Gastrocnemius medialis (tissue), 4 donors: Measurements from ENCODE around the gene ZNF69. TPM values are rescaled to one million over a fixed set of nuclear protein-coding genes. Genes with fewer than 3 reads are reported as not detected.
"Not testable (repeated sequence)": the region's sequence is repeated elsewhere in the genome, so short reads cannot be mapped to it uniquely, and the experiment has no call there.

ENCODE experiments used
- ATAC-seq, 2 donors: fragments of 150-250 bp; one replicate each; pipeline ENCODE4 v1.9.1; 2016
- DNase-seq, 2 donors: peaks; one replicate each; pipeline ENCODE4 v3.0.0-alpha.2; 2019
- H3K27ac ChIP-seq, 4 donors: fragments of 200-600 bp; sonication (generic); 1 replicate in 1 of 4; 2 replicates in 3 of 4; pipeline ENCODE4 v1.5.1; 2016 to 2018; ENCODE audit warnings: mild to moderate bottlenecking in 2 of 4, moderate library complexity in 1 of 4
- H3K27me3 ChIP-seq, 3 donors: fragments of 200-600 bp; sonication (generic) in 2 of 3; 1 replicate in 1 of 3; 2 replicates in 2 of 3; pipeline versions ENCODE4 v1.5.1 to v1.6.0; 2016 to 2019; ENCODE audit warnings: mild to moderate bottlenecking in 1 of 3, moderate library complexity in 1 of 3
- H3K36me3 ChIP-seq, 2 donors: fragments of 200-600 bp; sonication (generic) in 1 of 2; one replicate each; pipeline ENCODE4 v1.5.1; 2017 to 2018
- H3K4me1 ChIP-seq, 2 donors: fragments of 200-600 bp; sonication (generic) in 1 of 2; one replicate each; pipeline ENCODE4 v1.5.1; 2016 to 2017; ENCODE audit warnings: mild to moderate bottlenecking in 2 of 2
- H3K4me3 ChIP-seq, 4 donors: fragments of 200-600 bp; sonication (generic) in 3 of 4; 1 replicate in 1 of 4; 2 replicates in 3 of 4; pipeline ENCODE4 v1.5.1; 2016 to 2019; ENCODE audit warnings: mild to moderate bottlenecking in 2 of 4
- H3K9me3 ChIP-seq, 3 donors: fragments of 200-600 bp; sonication (generic) in 2 of 3; 1 replicate in 1 of 3; 2 replicates in 2 of 3; pipeline ENCODE4 v1.5.1; 2016 to 2019
- POLR2A ChIP-seq, 2 donors: fragments of 450-650 bp; IDR thresholded peaks; one replicate each; pipeline ENCODE4 v1.6.1; 2017; ENCODE audit warnings: antibody characterized with exemption in 2 of 2, mild to moderate bottlenecking in 2 of 2, moderate library complexity in 2 of 2
- in situ Hi-C, 4 donors: fragments of 200-750 bp; cut with MboI; loops; one replicate each; pipeline versions ENCODE4 v1.15.0 to v1.8.0; 2017; ENCODE audit warnings: low sequenced_read_pairs in 4 of 4
- intact Hi-C: fragments of 100-400 bp; cut with DNase I; formaldehyde crosslinking; loops from one replicate; pipeline ENCODE4 v1.15.1; 2023; ENCODE audit warnings: low total_unique reads
- total RNA-seq, 4 donors: library from RNA; depleted of rRNA; stranded (reverse); fragments of >200 nt; gene quantifications; one replicate each; pipeline versions ENCODE4 v1.1.0 to v1.2.3, GENCODE V29; 2016
- TF ChIP-seq, protein P1 (sequence below), 5 experiments: fragments of 450-650 bp in 3 of 5; fragments of 200-600 bp in 2 of 5; sonication (generic) in 2 of 5; IDR thresholded peaks in 4 of 5; conservative IDR thresholded peaks in 1 of 5; 1 replicate in 4 of 5; 2 replicates in 1 of 5; pipeline ENCODE4 v1.5.1; 2016 to 2019; ENCODE audit warnings: antibody characterized with exemption in 5 of 5, mild to moderate bottlenecking in 3 of 5, moderate library complexity in 3 of 5

Gene ZNF69
- 1 to 10 TPM in 3 of 4 donors, under 1 TPM in 1; 0.22 to 2.8 (median 1.8) TPM for total RNA-seq

DNA sequence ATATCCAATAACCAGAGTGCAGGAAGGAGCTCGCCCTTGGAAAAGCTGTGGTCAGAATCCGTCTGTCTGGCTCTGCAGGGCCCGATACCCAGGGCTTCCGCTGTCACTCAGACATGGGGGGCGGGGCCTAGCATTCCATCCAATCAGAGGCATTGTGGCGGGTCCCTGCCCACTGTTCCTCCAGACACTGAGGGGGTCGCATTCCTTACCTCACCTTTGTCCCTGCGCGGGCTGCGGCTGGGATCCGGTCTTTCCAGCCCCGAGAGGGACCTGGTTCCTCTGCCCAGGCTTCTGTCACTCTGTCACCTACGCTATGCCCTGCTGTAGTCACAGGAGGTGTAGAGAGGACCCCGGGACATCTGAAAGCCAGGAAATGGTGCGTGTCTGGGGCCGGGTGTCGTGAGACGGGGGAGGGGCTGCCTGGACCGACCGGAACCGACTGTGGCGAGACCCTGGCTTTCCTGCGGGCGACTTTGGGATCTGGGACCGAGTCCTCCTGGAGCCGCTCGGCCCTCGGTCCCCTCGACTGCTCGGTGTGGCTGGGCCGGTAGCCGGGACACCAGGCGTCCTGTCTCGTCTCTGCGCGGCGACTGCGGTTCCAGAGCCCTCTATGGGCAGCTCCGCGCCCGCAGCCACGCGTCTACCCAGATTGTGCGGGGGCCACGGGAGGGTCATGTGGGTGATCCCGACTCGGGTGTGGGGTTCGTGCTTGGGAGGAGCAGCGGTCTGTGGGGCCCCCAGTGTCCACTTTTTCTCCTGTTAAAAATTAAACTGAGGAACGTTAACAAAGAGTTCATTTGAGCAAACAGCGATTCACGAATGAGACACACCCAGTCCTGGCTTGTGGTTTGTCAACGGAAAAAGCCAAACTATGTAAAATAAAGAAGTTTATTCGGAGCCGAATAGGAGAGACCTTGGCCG, at the start of gene ZNF69:
TSS of gene ZNF69 (plus strand) at position 172 of the 921 bp plus-strand sequence. CDS start at position 314, 142 bp downstream.
- peak within 1 kb of the TSS; percentile 58 to 82 (median 76) for H3K4me3 ChIP-seq
- ATAC-seq = peak; percentile 94 to 95
- DNase-seq = peak; percentile 67 to 70
- TF ChIP-seq POLR2A (IDR thresholded peaks at IDR 0.05) = no peak
- TF ChIP-seq, protein P1, sequence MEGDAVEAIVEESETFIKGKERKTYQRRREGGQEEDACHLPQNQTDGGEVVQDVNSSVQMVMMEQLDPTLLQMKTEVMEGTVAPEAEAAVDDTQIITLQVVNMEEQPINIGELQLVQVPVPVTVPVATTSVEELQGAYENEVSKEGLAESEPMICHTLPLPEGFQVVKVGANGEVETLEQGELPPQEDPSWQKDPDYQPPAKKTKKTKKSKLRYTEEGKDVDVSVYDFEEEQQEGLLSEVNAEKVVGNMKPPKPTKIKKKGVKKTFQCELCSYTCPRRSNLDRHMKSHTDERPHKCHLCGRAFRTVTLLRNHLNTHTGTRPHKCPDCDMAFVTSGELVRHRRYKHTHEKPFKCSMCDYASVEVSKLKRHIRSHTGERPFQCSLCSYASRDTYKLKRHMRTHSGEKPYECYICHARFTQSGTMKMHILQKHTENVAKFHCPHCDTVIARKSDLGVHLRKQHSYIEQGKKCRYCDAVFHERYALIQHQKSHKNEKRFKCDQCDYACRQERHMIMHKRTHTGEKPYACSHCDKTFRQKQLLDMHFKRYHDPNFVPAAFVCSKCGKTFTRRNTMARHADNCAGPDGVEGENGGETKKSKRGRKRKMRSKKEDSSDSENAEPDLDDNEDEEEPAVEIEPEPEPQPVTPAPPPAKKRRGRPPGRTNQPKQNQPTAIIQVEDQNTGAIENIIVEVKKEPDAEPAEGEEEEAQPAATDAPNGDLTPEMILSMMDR (IDR thresholded peaks at IDR 0.05 in 4 of 5, conservative IDR thresholded peaks at IDR 0.05 in 1 of 5) = peak in 4 of 5 experiments; percentile 18 to 54 (median 34)
- H3K27me3 ChIP-seq = no peaks in the 10 kb centered on the region
- no peaks in the 10 kb centered on the region for H3K36me3 ChIP-seq
- in situ Hi-C loops = loop anchor here in 1 of 4 donors (10.0 kb wide), 1 partner anchor 257 kb away; the partner anchor contains the start of gene ZNF20
- peaks cover 8% of the 10 kb centered on the region in 2 donors for H3K4me1 ChIP-seq
- intact Hi-C loops = loop anchor here (2.0 to 5.0 kb wide), 3 partner anchors 37 to 91 kb away; partner anchors contain the start of genes ZNF440, ZNF491 and ZNF700
- H3K27ac ChIP-seq = peak within 1 kb of the TSS; percentile 75 to 82 (median 80)
- H3K9me3 ChIP-seq = no peaks in the 10 kb centered on the region

DNA sequence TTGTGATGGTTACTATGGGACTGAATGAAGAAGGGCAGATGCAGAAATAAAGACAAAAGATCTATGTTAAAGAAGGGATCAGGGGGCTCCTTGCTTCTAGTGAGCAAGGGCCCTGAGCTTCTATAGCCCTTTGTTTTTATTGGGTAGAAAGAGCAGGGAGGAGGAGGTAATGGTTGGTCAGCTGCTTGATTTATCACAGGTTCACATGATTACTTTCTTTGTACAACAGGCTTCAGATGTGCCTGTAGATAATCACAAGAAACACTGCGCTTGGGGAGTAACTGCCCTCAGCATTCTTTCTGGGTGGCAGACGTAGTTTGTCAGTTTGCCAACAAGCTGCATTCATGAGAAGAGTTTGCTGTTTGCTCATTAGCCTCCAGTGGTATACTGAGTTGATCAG, 43.9 kb upstream of the ZNF69 start:
- Histone ChIP-seq H3K27ac (no peak overlapping the region), H3K27me3 (peaks cover 0 to 6% (median 4%) of the 10 kb centered on the region in 3 donors), H3K4me1 (no peaks in the 10 kb centered on the region), H3K9me3 (no peaks in the 10 kb centered on the region), H3K4me3 (no peak overlapping the region), H3K36me3 (no peaks in the 10 kb centered on the region)
- intact Hi-C loops = no loop called here
- DNase-seq (no peak), ATAC-seq (no peak)
- in situ Hi-C loops = no loop called here
- TF ChIP-seq, protein P1 (IDR thresholded peaks at IDR 0.05 in 4 of 5, conservative IDR thresholded peaks at IDR 0.05 in 1 of 5) = no peak
- TF ChIP-seq POLR2A (IDR thresholded peaks at IDR 0.05) = no peak

DNA sequence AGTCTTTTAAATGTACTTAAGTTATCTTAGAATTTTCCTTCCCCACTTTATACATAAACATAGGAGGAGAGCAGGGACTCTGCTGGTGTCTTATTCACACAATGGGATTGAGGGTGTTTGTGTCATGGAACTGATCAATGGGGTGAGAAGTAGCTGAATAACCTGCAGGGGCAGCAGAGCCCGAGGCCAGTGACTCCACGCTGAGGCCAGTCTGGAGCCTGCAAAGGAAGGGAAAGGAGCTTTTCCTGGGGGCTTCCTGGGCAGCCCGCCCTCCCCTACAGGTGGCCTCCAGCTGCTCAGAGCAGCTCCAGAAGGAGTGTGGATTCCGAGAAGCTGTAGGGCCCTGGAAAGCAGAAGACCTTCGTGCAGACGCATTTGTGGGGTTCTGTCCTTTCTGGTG, 40.0 kb upstream of the ZNF69 start:
- H3K4me3 ChIP-seq, H3K4me1 ChIP-seq, DNase-seq, H3K36me3 ChIP-seq, ATAC-seq, in situ Hi-C loops, H3K27ac ChIP-seq, H3K9me3 ChIP-seq: not testable (repeated sequence)
- intact Hi-C loops = loop anchor here (2.0 kb wide), 1 partner anchor 49 kb away; the partner anchor contains the start of gene ZNF491
- H3K27me3 ChIP-seq = peaks cover 0 to 17% (median 10%) of the 10 kb centered on the region in 3 donors

DNA sequence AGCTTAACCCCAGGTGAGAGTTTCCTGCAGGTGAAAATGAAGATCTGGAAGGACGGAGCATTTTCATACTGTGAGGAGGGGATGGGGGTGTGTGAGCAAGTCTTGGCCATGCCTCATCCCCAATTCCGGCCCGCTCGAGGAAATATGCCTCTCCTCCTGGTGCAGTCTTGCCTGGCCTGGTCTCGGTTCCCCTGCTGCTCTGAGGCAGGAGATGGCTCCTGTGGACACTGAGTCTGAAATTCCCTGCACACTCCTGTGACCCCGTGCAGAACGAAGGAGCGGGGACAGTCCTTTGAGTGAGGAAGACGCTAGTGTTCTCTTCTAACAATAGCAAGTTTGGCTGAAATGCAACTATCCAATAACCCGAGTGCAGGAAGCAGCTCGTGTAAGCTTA, 39.4 kb upstream of the ZNF69 start:
- no peak for DNase-seq
- no peak for ATAC-seq

More for the DNA sequence above, 39.4 kb upstream of the ZNF69 start:
- Histone ChIP-seq H3K9me3 (no peaks in the 10 kb centered on the region), H3K36me3 (no peaks in the 10 kb centered on the region), H3K27me3 (peaks cover 0 to 17% (median 10%) of the 10 kb centered on the region in 3 donors), H3K4me1 (peaks cover 0 to 5% of the 10 kb centered on the region in 2 donors), H3K27ac (no peak overlapping the region), H3K4me3 (peak overlapping the region; percentile 51 to 64 (median 59))
- TF ChIP-seq, protein P1 (IDR thresholded peaks at IDR 0.05 in 4 of 5, conservative IDR thresholded peaks at IDR 0.05 in 1 of 5) = no peak
- in situ Hi-C loops (no loop called here), intact Hi-C loops (loop anchor here (2.0 kb wide), 1 partner anchor 49 kb away; the partner anchor contains the start of gene ZNF491)
